CD14-positive monocyte (primary cell): ENCODE results near the gene DGCR8. TPM values are rescaled to one million over a fixed set of nuclear protein-coding genes. Genes with fewer than 3 reads are reported as not detected.

Experiments
- DNase-seq, 3 donors: peaks; one replicate each; pipeline ENCODE4 v3.0.0-alpha.2; 2011 to 2022
- H2AFZ ChIP-seq: 2 replicates; pipeline ENCODE4 v1.6.0; 2012; ENCODE audit warnings: mild to moderate bottlenecking, low read depth, low read length, inconsistent platforms; ENCODE audit not compliant: insufficient read depth, poor library complexity, severe bottlenecking
- H3K27ac ChIP-seq, 2 donors: 1 replicate in 1 of 2; 2 replicates in 1 of 2; pipeline ENCODE4 v1.5.1; 2012 to 2013; ENCODE audit warnings: low read length in 2 of 2, control low read depth in 1 of 2, inconsistent platforms in 1 of 2, low read depth in 1 of 2, mild to moderate bottlenecking in 1 of 2
- H3K27me3 ChIP-seq, 2 donors: one replicate each; pipeline versions ENCODE4 v1.6.0 to v1.6.1; 2011 to 2013; ENCODE audit warnings: low read length in 2 of 2; ENCODE audit not compliant: control insufficient read depth in 2 of 2, insufficient read depth in 2 of 2
- H3K36me3 ChIP-seq, 2 donors: replicated peaks in 1 of 2; 1 replicate in 1 of 2; 2 replicates in 1 of 2; pipeline versions ENCODE4 v1.5.1 to v1.6.1; 2012 to 2013; ENCODE audit warnings: low read length in 2 of 2, control low read depth in 1 of 2, inconsistent platforms in 1 of 2, mild to moderate bottlenecking in 1 of 2; ENCODE audit not compliant: insufficient read depth in 2 of 2, control insufficient read depth in 1 of 2
- H3K4me1 ChIP-seq, 2 donors: 1 replicate in 1 of 2; 2 replicates in 1 of 2; pipeline versions ENCODE4 v1.5.1 to v1.6.1; 2012 to 2013; ENCODE audit warnings: low read length in 2 of 2, control low read depth in 1 of 2, inconsistent platforms in 1 of 2, mild to moderate bottlenecking in 1 of 2, moderate library complexity in 1 of 2; ENCODE audit not compliant: insufficient read depth in 2 of 2, control insufficient read depth in 1 of 2
- H3K4me2 ChIP-seq: replicated peaks from 2 replicates; pipeline ENCODE3; 2012; ENCODE audit warnings: low read length, moderate library complexity, mild to moderate bottlenecking; ENCODE audit not compliant: poor library complexity, severe bottlenecking; ENCODE audit errors: extremely low read depth
- H3K4me3 ChIP-seq, 3 experiments: fragments of 200-600 bp in 1 of 3; sonication (generic) in 1 of 3; replicated peaks in 1 of 3; 1 replicate in 2 of 3; 2 replicates in 1 of 3; pipeline ENCODE4 v1.5.1; 2011 to 2013; ENCODE audit warnings: low read length in 3 of 3, mild to moderate bottlenecking in 3 of 3, control low read depth in 2 of 3, low read depth in 2 of 3, inconsistent platforms in 1 of 3, moderate library complexity in 1 of 3
- H3K79me2 ChIP-seq: 2 replicates; pipeline ENCODE4 v1.6.0; 2012; ENCODE audit warnings: mild to moderate bottlenecking, control low read depth, inconsistent platforms, low read length, moderate library complexity; ENCODE audit not compliant: insufficient read depth
- H3K9ac ChIP-seq: 2 replicates; pipeline ENCODE4 v1.6.0; 2017; ENCODE audit warnings: low read length, mild to moderate bottlenecking; ENCODE audit not compliant: insufficient read depth, poor library complexity, severe bottlenecking
- H3K9me3 ChIP-seq, 2 donors: replicated peaks in 1 of 2; 1 replicate in 1 of 2; 2 replicates in 1 of 2; pipeline versions ENCODE4 v1.5.1 to v1.6.1; 2012 to 2013; ENCODE audit warnings: low read length in 2 of 2, control low read depth in 1 of 2; ENCODE audit not compliant: control insufficient read depth in 1 of 2, insufficient read depth in 1 of 2
- H4K20me1 ChIP-seq: 2 replicates; pipeline ENCODE4 v1.6.0; 2012; ENCODE audit warnings: mild to moderate bottlenecking, low read length, control low read depth, moderate library complexity; ENCODE audit not compliant: insufficient read depth
- H3K27ac Mint-ChIP-seq, 7 donors: one replicate each; pipeline ENCODE4 v1.8.0; 2020; ENCODE audit warnings: mild to moderate bottlenecking in 7 of 7, mixed read lengths in 7 of 7, moderate library complexity in 6 of 7, inconsistent platforms in 2 of 7
- H3K27me3 Mint-ChIP-seq, 3 donors: one replicate each; pipeline ENCODE4 v1.8.0; 2021 to 2022; ENCODE audit warnings: low read depth in 3 of 3, mild to moderate bottlenecking in 3 of 3, mixed read lengths in 3 of 3, moderate library complexity in 3 of 3, inconsistent platforms in 1 of 3
- H3K36me3 Mint-ChIP-seq, 2 donors: one replicate each; pipeline ENCODE4 v1.8.0; 2020; ENCODE audit warnings: mixed read lengths in 2 of 2, inconsistent platforms in 1 of 2, mild to moderate bottlenecking in 1 of 2
- H3K4me1 Mint-ChIP-seq: one replicate; pipeline ENCODE4 v1.8.0; 2020; ENCODE audit warnings: mild to moderate bottlenecking, mixed read lengths
- H3K4me3 Mint-ChIP-seq, 2 donors: one replicate each; pipeline ENCODE4 v1.8.0; 2020; ENCODE audit warnings: mild to moderate bottlenecking in 2 of 2, mixed read lengths in 2 of 2, moderate library complexity in 1 of 2
- H3K9me3 Mint-ChIP-seq, 7 donors: one replicate each; pipeline ENCODE4 v1.8.0; 2020 to 2022; ENCODE audit warnings: mixed read lengths in 7 of 7, mild to moderate bottlenecking in 6 of 7, moderate library complexity in 6 of 7, inconsistent platforms in 2 of 7
- WGBS: methylation state at CpG from one replicate; pipeline ENCODE4 v1.1.5; 2013; ENCODE audit warnings: missing lambda C conversion rate; ENCODE audit not compliant: insufficient coverage; 5-methylcytosine and 5-hydroxymethylcytosine counted together
- intact Hi-C, 2 donors: fragments of 100-400 bp; cut with micrococcal nuclease; formaldehyde crosslinking; loops; one replicate each; pipeline versions ENCODE4 v1.15.0 to v1.15.1; 2023
- polyA plus RNA-seq, 3 donors: library from polyadenylated mRNA; depleted of rRNA in 1 of 3; unstranded in 2 of 3; stranded (reverse) in 1 of 3; fragments of 300-500 nt in 2 of 3; fragments of >200 nt in 1 of 3; fragmentation: Illumina TruSeq in 2 of 3; gene quantifications; 1 replicate in 2 of 3; 2 replicates in 1 of 3; pipeline ENCODE4 v1.2.3, GENCODE V29; 2012 to 2021
- TF ChIP-seq, protein P1 (sequence below): fragments of 200-600 bp; IDR thresholded peaks from one replicate; pipeline ENCODE4 v1.8.0; 2022; ENCODE audit warnings: antibody characterized with exemption, mild to moderate bottlenecking

Gene DGCR8
- polyA plus RNA-seq, 3 donors, result 1.2 to 18.7 (median 1.4) TPM

DNA sequence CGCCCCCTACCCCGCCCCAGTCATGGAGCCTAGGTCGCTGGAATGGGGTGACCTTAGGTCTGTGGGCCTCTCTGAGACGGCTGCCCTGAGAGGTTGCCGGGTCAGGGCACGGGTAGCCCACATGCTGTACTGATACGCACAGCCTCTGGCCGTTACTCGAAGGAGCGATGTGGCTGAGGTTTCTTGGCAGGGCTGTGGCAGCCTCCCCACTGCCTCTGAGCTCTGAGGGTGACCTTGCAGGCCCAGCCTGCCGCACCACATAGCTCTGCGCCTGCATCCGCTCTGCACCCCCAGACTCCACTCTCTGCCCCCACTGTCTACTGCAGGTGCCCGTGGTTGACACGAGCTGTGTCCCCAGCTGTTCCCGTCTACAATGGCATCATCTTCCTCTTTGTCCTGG is 58.8 kb downstream of the DGCR8 start:
- WGBS, result 91% methylated on average over 16 of the region's 16 CpGs
- H2AFZ ChIP-seq, result no peak overlapping the region
- H3K9me3 ChIP-seq, result no peaks in the 10 kb centered on the region
- peaks cover 13% of the 10 kb centered on the region for H3K79me2 ChIP-seq
- Mint-ChIP-seq H3K9me3 (no peaks in the 10 kb centered on the region), H3K27me3 (peaks cover 0 to 2% (median 0%) of the 10 kb centered on the region in 3 donors), H3K4me3 (no peak overlapping the region), H3K36me3 (peaks cover 9 to 12% of the 10 kb centered on the region in 2 donors), H3K27ac (peak overlapping the region in 1 of 7 donors; percentile 42), H3K4me1 (peaks cover 9% of the 10 kb centered on the region)
- H3K27me3 ChIP-seq, result no peaks in the 10 kb centered on the region
- DNase-seq, result no peak
- no peak overlapping the region for H3K4me2 ChIP-seq
- no peak overlapping the region for H3K9ac ChIP-seq
- peaks cover 0 to under 1% of the 10 kb centered on the region in 2 donors for H3K4me1 ChIP-seq
- no peak overlapping the region for H3K4me3 ChIP-seq
- intact Hi-C loops, result no loop called here
- H3K36me3 ChIP-seq, result peaks cover 9 to 14% of the 10 kb centered on the region in 2 donors
- TF ChIP-seq, protein P1, sequence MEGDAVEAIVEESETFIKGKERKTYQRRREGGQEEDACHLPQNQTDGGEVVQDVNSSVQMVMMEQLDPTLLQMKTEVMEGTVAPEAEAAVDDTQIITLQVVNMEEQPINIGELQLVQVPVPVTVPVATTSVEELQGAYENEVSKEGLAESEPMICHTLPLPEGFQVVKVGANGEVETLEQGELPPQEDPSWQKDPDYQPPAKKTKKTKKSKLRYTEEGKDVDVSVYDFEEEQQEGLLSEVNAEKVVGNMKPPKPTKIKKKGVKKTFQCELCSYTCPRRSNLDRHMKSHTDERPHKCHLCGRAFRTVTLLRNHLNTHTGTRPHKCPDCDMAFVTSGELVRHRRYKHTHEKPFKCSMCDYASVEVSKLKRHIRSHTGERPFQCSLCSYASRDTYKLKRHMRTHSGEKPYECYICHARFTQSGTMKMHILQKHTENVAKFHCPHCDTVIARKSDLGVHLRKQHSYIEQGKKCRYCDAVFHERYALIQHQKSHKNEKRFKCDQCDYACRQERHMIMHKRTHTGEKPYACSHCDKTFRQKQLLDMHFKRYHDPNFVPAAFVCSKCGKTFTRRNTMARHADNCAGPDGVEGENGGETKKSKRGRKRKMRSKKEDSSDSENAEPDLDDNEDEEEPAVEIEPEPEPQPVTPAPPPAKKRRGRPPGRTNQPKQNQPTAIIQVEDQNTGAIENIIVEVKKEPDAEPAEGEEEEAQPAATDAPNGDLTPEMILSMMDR, result no peak
- H4K20me1 ChIP-seq, result peaks cover 59% of the 10 kb centered on the region
- H3K27ac ChIP-seq, result no peak overlapping the region

DNA sequence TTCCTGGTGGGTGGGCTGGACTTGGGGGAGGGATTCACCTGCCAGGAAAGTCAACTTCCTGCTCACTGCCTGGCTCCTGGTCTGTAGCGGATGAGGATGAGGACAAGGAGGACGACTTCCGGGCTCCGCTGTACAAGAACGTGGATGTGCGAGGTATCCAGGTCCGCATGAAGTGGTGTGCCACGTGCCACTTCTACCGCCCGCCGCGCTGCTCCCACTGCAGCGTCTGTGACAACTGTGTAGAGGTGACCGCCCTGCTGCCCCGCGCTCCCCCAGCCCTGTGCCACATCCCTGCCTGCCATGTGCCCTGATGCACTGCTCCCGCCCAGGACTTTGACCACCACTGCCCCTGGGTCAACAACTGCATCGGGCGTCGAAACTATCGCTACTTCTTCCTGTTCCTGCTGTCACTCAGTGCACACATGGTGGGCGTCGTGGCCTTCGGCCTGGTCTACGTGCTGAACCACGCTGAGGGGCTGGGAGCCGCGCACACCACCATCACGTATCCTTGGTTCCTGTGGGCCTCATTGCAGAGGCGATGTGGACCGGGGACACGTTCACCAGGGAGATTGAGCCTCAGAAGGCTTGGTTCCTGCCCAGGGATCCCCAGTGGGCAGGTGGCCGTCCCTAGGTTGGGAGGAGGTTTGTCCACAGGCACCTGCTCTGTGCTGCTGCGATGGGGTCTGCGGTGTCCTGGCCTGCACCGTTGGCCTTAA is 59.5 kb downstream of the DGCR8 start:
- no peak overlapping the region for H3K9ac ChIP-seq
- peaks cover 9 to 18% of the 10 kb centered on the region in 2 donors for H3K36me3 ChIP-seq
- peaks cover 53% of the 10 kb centered on the region for H4K20me1 ChIP-seq
- H3K4me1 ChIP-seq, result no peaks in the 10 kb centered on the region
- no peak overlapping the region for H3K4me3 ChIP-seq
- Mint-ChIP-seq H3K4me3 (no peak overlapping the region), H3K36me3 (peaks cover 9 to 11% of the 10 kb centered on the region in 2 donors), H3K9me3 (no peaks in the 10 kb centered on the region), H3K4me1 (peaks cover 6% of the 10 kb centered on the region), H3K27me3 (peaks cover 0 to 2% (median 0%) of the 10 kb centered on the region in 3 donors), H3K27ac (peak overlapping the region in 1 of 7 donors; percentile 37)
- peaks cover 8% of the 10 kb centered on the region for H3K79me2 ChIP-seq
- no peak overlapping the region for H3K27ac ChIP-seq
- no peak for DNase-seq
- no peaks in the 10 kb centered on the region for H3K9me3 ChIP-seq
- WGBS, result 96% methylated on average over 36 of the region's 36 CpGs
- no peaks in the 10 kb centered on the region for H3K27me3 ChIP-seq
- intact Hi-C loops, result no loop called here
- H3K4me2 ChIP-seq, result no peak overlapping the region
- TF ChIP-seq, protein P1, result no peak
- no peak overlapping the region for H2AFZ ChIP-seq
